Stimulated activated CD8-positive, alpha-beta memory T cell treated with anti-CD3 and anti-CD28 coated beads, Interleukin-7, amount 100 ng/mL, for 48 hours (primary cell): Measurements from ENCODE around the gene WDR62.

Experiments used
- DNase-seq, 2 donors: peaks; one replicate each; pipeline ENCODE4 v3.0.0-alpha.2; 2020; ENCODE audit warnings: low read depth in 1 of 2; ENCODE audit errors: extremely low read depth in 1 of 2

The WDR62 gene

GRCh38 chr19:36073121-36073876 lies 18.6 kb downstream of the WDR62 start:
- DNase-seq = no peak

- no peak for DNase-seq
These were observed 24.8 kb downstream of the WDR62 start for GRCh38 chr19:36079389-36079945.

- no peak for DNase-seq
These were observed 26.7 kb downstream of the WDR62 start for GRCh38 chr19:36081385-36081784.

GRCh38 chr19:36081894-36082293 lies 27.2 kb downstream of the WDR62 start:
- DNase-seq = no peak

GRCh38 chr19:36082916-36083315 lies 28.2 kb downstream of the WDR62 start:
- DNase-seq = no peak

- DNase-seq = no peak
These were observed 29.7 kb downstream of the WDR62 start for GRCh38 chr19:36084231-36085009.

- DNase-seq = no peak
These were observed 31.6 kb downstream of the WDR62 start for GRCh38 chr19:36086326-36086725.

GRCh38 chr19:36089847-36090246 lies 35.1 kb downstream of the WDR62 start:
- DNase-seq = no peak

GRCh38 chr19:36090910-36091695 lies 36.4 kb downstream of the WDR62 start:
- no peak for DNase-seq

- DNase-seq = no peak
These were observed 37.9 kb downstream of the WDR62 start for GRCh38 chr19:36092566-36092965.

GRCh38 chr19:36093146-36093662 lies 38.5 kb downstream of the WDR62 start:
- DNase-seq = peak in 1 of 2 donors; percentile 14

- no peak for DNase-seq
These were observed 39.0 kb downstream of the WDR62 start for GRCh38 chr19:36093687-36094086.

GRCh38 chr19:36097036-36097435 lies 42.3 kb downstream of the WDR62 start:
- no peak for DNase-seq

- no peak for DNase-seq
These were observed 44.6 kb downstream of the WDR62 start for GRCh38 chr19:36099166-36099785.

- DNase-seq = no peak
These were observed 45.8 kb downstream of the WDR62 start for GRCh38 chr19:36100476-36100875.

GRCh38 chr19:36101550-36102327 lies 47.0 kb downstream of the WDR62 start:
- no peak for DNase-seq

- no peak for DNase-seq
These were observed 48.4 kb downstream of the WDR62 start for GRCh38 chr19:36103040-36103626.

- no peak for DNase-seq
These were observed 49.3 kb downstream of the WDR62 start for GRCh38 chr19:36103842-36104552.

- no peak for DNase-seq
These were observed 51.7 kb downstream of the WDR62 start for GRCh38 chr19:36106441-36106840.
